Body of pancreas (tissue), 4 donors: ENCODE data around the gene NUP210. TPM values are rescaled to one million over a fixed set of nuclear protein-coding genes. Genes with fewer than 3 reads are reported as not detected.
"Not testable (repeated sequence)": the region's sequence is repeated elsewhere in the genome, so short reads cannot be mapped to it uniquely, and the experiment has no call there.

Experiments used
- ATAC-seq: fragments of 150-250 bp; one replicate; pipeline ENCODE4 v1.9.1; 2016
- DNase-seq, 4 donors: peaks; one replicate each; pipeline ENCODE4 v3.0.0-alpha.2; 2019
- H3K27ac ChIP-seq, 4 donors: fragments of 200-600 bp; sonication (generic); 1 replicate in 3 of 4; 2 replicates in 1 of 4; pipeline versions ENCODE4 v1.5.1 to v1.6.1; 2016 to 2019; ENCODE audit warnings: mild to moderate bottlenecking in 1 of 4, mixed read lengths in 1 of 4, moderate library complexity in 1 of 4
- H3K27me3 ChIP-seq, 2 donors: fragments of 200-600 bp; sonication (generic); one replicate each; pipeline ENCODE4 v1.6.0; 2016; ENCODE audit warnings: mild to moderate bottlenecking in 1 of 2
- H3K36me3 ChIP-seq, 2 donors: fragments of 200-600 bp; sonication (generic); replicated peaks in 1 of 2; 2 replicates each; pipeline ENCODE4 v1.5.1; 2016; ENCODE audit warnings: low read depth in 2 of 2; ENCODE audit not compliant: insufficient read depth in 1 of 2
- H3K4me1 ChIP-seq: fragments of 200-600 bp; sonication (generic); one replicate; pipeline ENCODE4 v1.6.0; 2016
- H3K4me3 ChIP-seq, 2 donors: fragments of 200-600 bp; sonication (generic); 1 replicate in 1 of 2; 2 replicates in 1 of 2; pipeline ENCODE4 v1.5.1; 2016 to 2019
- H3K9me3 ChIP-seq, 3 donors: fragments of 200-600 bp; sonication (generic); 1 replicate in 2 of 3; 2 replicates in 1 of 3; pipeline ENCODE4 v1.5.1; 2016
- CTCF ChIP-seq, 7 experiments: fragments of 450-650 bp in 4 of 7; fragments of 200-600 bp in 3 of 7; sonication (generic) in 3 of 7; IDR thresholded peaks; one replicate each; pipeline ENCODE4 v1.5.1; 2016 to 2019; ENCODE audit warnings: antibody characterized with exemption in 7 of 7
- POLR2A ChIP-seq, 3 donors: fragments of 450-650 bp; IDR thresholded peaks; one replicate each; pipeline ENCODE4 v1.6.1; 2016; ENCODE audit warnings: antibody characterized with exemption in 3 of 3, mild to moderate bottlenecking in 2 of 3
- WGBS, 2 donors: methylation state at CpG; one replicate each; pipeline ENCODE4 v1.1.5; 2017; 5-methylcytosine and 5-hydroxymethylcytosine counted together
- intact Hi-C: fragments of 100-400 bp; cut with DNase I; formaldehyde crosslinking; loops from one replicate; pipeline ENCODE4 v1.15.1; 2023
- total RNA-seq, 2 donors: library from RNA; depleted of rRNA; stranded (reverse); fragments of >200 nt; gene quantifications; one replicate each; pipeline ENCODE4 v1.1.0, GENCODE V29; 2016

The NUP210 gene
- total RNA-seq, 2 donors from 2014 or later = 16.3 to 19.1 TPM

- H3K4me3 ChIP-seq = no peak overlapping the region
- intact Hi-C loops = no loop called here
- no peaks in the 10 kb centered on the region for H3K9me3 ChIP-seq
- DNase-seq = no peak
- no peaks in the 10 kb centered on the region for H3K4me1 ChIP-seq
- TF ChIP-seq POLR2A (IDR thresholded peaks at IDR 0.05) (no peak), CTCF (IDR thresholded peaks at IDR 0.05) (no peak)
- no peaks in the 10 kb centered on the region for H3K36me3 ChIP-seq
- H3K27me3 ChIP-seq = no peaks in the 10 kb centered on the region
- 82 to 90% methylated on average over 8 of the region's 8 CpGs for WGBS, 2 donors
- no peak for ATAC-seq
- H3K27ac ChIP-seq = no peak overlapping the region
Measured at GRCh38 chr3:13429631-13430291, 9.6 kb upstream of the NUP210 start.

- H3K4me1 ChIP-seq, H3K36me3 ChIP-seq, H3K4me3 ChIP-seq, H3K9me3 ChIP-seq, ATAC-seq, H3K27ac ChIP-seq, DNase-seq, intact Hi-C loops, H3K27me3 ChIP-seq: not testable (repeated sequence)
- 69 to 88% methylated on average over 4 of the region's 4 CpGs for WGBS, 2 donors
Measured at GRCh38 chr3:13428678-13429077, 8.6 kb upstream of the NUP210 start.

- Histone ChIP-seq H3K27me3 (no peaks in the 10 kb centered on the region), H3K9me3 (no peaks in the 10 kb centered on the region), H3K4me3 (no peak overlapping the region), H3K4me1 (no peaks in the 10 kb centered on the region), H3K36me3 (no peaks in the 10 kb centered on the region), H3K27ac (no peak overlapping the region)
- TF ChIP-seq CTCF (IDR thresholded peaks at IDR 0.05) (no peak), POLR2A (IDR thresholded peaks at IDR 0.05) (no peak)
- ATAC-seq = no peak
- no peak for DNase-seq
- intact Hi-C loops = no loop called here
- 82 to 88% methylated on average over 12 of the region's 12 CpGs for WGBS, 2 donors
Measured at GRCh38 chr3:13427662-13428603, 7.8 kb upstream of the NUP210 start.

GRCh38 chr3:13426591-13426990 is 6.5 kb upstream of the NUP210 start:
- no peak overlapping the region for H3K4me3 ChIP-seq
- intact Hi-C loops = no loop called here
- no peaks in the 10 kb centered on the region for H3K27me3 ChIP-seq
- 100% methylated on average over 1 of the region's 1 CpG for WGBS, 2 donors
- ATAC-seq (no peak), DNase-seq (no peak)
- no peaks in the 10 kb centered on the region for H3K9me3 ChIP-seq
- no peaks in the 10 kb centered on the region for H3K36me3 ChIP-seq
- H3K4me1 ChIP-seq = no peaks in the 10 kb centered on the region
- no peak overlapping the region for H3K27ac ChIP-seq
- no peak for TF ChIP-seq POLR2A (IDR thresholded peaks at IDR 0.05)

GRCh38 chr3:13425689-13426088 is 5.6 kb upstream of the NUP210 start:
- 78 to 85% methylated on average over 2 of the region's 2 CpGs for WGBS, 2 donors
- no peaks in the 10 kb centered on the region for H3K9me3 ChIP-seq
- H3K27me3 ChIP-seq = no peaks in the 10 kb centered on the region
- intact Hi-C loops = no loop called here
- peaks cover 3% of the 10 kb centered on the region for H3K4me1 ChIP-seq
- H3K27ac ChIP-seq = no peak overlapping the region
- ATAC-seq (no peak), DNase-seq (no peak)
- H3K4me3 ChIP-seq = no peak overlapping the region
- no peaks in the 10 kb centered on the region for H3K36me3 ChIP-seq
- TF ChIP-seq POLR2A (IDR thresholded peaks at IDR 0.05) = no peak
- TF ChIP-seq CTCF (IDR thresholded peaks at IDR 0.05) = no peak
